ENCODE data around the gene WNT9A. TPM values are rescaled to one million over a fixed set of nuclear protein-coding genes. Genes with fewer than 3 reads are reported as not detected.

WNT9A gene
- total RNA-seq, 3 donors from 2014 or later (not counting 1 experiment from before 2014, with no cell fraction given), result not detected

GRCh38 chr1:227920896-227921295, 26.8 kb downstream of the WNT9A start:
- Mint-ChIP-seq H3K4me3 (no peak overlapping the region), H3K27me3 (ENCODE audit: low read depth in 2 of 2) (peaks cover 0 to 4% of the 10 kb centered on the region in 2 donors), H3K36me3 (no peaks in the 10 kb centered on the region), H3K9me3 (no peaks in the 10 kb centered on the region), H3K27ac (no peak overlapping the region), H3K4me1 (no peaks in the 10 kb centered on the region)
- ATAC-seq (no peak), DNase-seq (no peak)
- Histone ChIP-seq H3K27me3 (ENCODE audit: control insufficient read depth, insufficient read depth, low read length) (no peaks in the 10 kb centered on the region), H3K27ac (ENCODE audit: low read length) (no peak overlapping the region), H3K4me1 (ENCODE audit: control insufficient read depth, insufficient read depth, low read length) (no peaks in the 10 kb centered on the region), H3K4me3 (ENCODE audit: low read length) (no peak overlapping the region), H3K9me3 (ENCODE audit: control insufficient read depth, insufficient read depth, low read length) (no peaks in the 10 kb centered on the region), H3K36me3 (ENCODE audit: control insufficient read depth, insufficient read depth, low read length) (no peaks in the 10 kb centered on the region)
- no peak for TF ChIP-seq CTCF (IDR thresholded peaks at IDR 0.05)
- intact Hi-C loops (cut with micrococcal nuclease), result no loop called here
- 88% methylated on average over 8 of the region's 8 CpGs for WGBS (ENCODE audit: insufficient coverage)

DNA sequence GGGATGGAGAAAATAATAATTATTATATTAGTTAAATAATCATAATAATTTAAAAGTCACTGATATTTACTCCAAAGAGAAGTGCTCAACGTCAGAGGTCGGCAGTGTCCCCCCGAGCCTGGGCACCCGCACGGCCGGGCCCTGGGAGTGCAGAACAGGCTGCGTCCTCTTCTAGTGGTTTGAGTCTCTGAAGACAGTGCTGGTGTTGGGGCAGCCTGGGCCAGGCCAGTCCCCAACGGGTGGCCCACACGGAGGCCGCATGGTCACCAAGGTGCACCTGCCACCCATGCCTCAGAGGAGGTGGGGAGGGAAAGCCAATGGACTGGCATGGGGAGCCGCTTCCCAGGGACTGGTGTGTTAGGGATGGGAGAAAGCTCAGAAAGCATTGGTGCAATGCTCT, 27.3 kb downstream of the WNT9A start:
- H3K27ac Mint-ChIP-seq, result no peak overlapping the region
- H3K4me3 Mint-ChIP-seq, result no peak overlapping the region

DNA sequence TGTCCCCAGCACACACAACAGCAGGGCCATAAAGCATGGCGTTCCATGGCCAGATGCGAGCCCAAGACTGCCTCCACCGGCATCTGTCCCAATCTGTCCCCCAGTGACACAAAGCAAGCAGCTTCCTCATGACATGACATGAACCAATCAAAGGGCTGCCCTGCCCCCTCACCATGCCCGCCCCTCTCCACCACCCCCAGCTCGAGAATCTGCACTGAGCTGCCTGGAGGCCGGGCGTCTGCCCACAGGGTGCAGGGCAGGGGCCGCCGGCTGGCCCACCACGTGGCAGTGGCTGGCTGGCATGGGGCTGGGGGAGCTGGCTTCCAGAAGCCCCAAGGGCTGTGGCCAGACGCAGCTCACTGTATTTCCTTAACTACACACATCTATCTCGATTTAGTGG, 27.8 kb downstream of the WNT9A start:
- no peaks in the 10 kb centered on the region for H3K9me3 Mint-ChIP-seq
- no peak overlapping the region for H3K27ac Mint-ChIP-seq
- ATAC-seq (no peak), DNase-seq (no peak)
- intact Hi-C loops (cut with micrococcal nuclease), result no loop called here
- WGBS (ENCODE audit: insufficient coverage), result 57% methylated on average over 11 of the region's 12 CpGs
- no peak for TF ChIP-seq CTCF (IDR thresholded peaks at IDR 0.05)
- Histone ChIP-seq H3K4me3 (ENCODE audit: low read length) (no peak overlapping the region), H3K27me3 (ENCODE audit: control insufficient read depth, insufficient read depth, low read length) (no peaks in the 10 kb centered on the region), H3K36me3 (ENCODE audit: control insufficient read depth, insufficient read depth, low read length) (no peaks in the 10 kb centered on the region), H3K4me1 (ENCODE audit: control insufficient read depth, insufficient read depth, low read length) (no peaks in the 10 kb centered on the region), H3K27ac (ENCODE audit: low read length) (no peak overlapping the region), H3K9me3 (ENCODE audit: control insufficient read depth, insufficient read depth, low read length) (no peaks in the 10 kb centered on the region)
- H3K36me3 Mint-ChIP-seq, result no peaks in the 10 kb centered on the region
- no peak overlapping the region for H3K4me3 Mint-ChIP-seq
- H3K27me3 Mint-ChIP-seq (ENCODE audit: low read depth in 2 of 2), result peaks cover 0 to 4% of the 10 kb centered on the region in 2 donors
- no peaks in the 10 kb centered on the region for H3K4me1 Mint-ChIP-seq

More for the DNA sequence above, 27.3 kb downstream of the WNT9A start:
- Histone ChIP-seq H3K36me3 (ENCODE audit: control insufficient read depth, insufficient read depth, low read length) (no peaks in the 10 kb centered on the region), H3K4me1 (ENCODE audit: control insufficient read depth, insufficient read depth, low read length) (no peaks in the 10 kb centered on the region), H3K9me3 (ENCODE audit: control insufficient read depth, insufficient read depth, low read length) (no peaks in the 10 kb centered on the region), H3K27me3 (ENCODE audit: control insufficient read depth, insufficient read depth, low read length) (no peaks in the 10 kb centered on the region), H3K4me3 (ENCODE audit: low read length) (no peak overlapping the region), H3K27ac (ENCODE audit: low read length) (no peak overlapping the region)
- H3K9me3 Mint-ChIP-seq, result no peaks in the 10 kb centered on the region
- H3K36me3 Mint-ChIP-seq, result no peaks in the 10 kb centered on the region
- no peaks in the 10 kb centered on the region for H3K4me1 Mint-ChIP-seq
- intact Hi-C loops (cut with micrococcal nuclease), result no loop called here
- WGBS (ENCODE audit: insufficient coverage), result 95% methylated on average over 11 of the region's 11 CpGs
- no peak for TF ChIP-seq CTCF (IDR thresholded peaks at IDR 0.05)
- ATAC-seq (no peak), DNase-seq (no peak)
- H3K27me3 Mint-ChIP-seq (ENCODE audit: low read depth in 2 of 2), result peaks cover 0 to 4% of the 10 kb centered on the region in 2 donors

DNA sequence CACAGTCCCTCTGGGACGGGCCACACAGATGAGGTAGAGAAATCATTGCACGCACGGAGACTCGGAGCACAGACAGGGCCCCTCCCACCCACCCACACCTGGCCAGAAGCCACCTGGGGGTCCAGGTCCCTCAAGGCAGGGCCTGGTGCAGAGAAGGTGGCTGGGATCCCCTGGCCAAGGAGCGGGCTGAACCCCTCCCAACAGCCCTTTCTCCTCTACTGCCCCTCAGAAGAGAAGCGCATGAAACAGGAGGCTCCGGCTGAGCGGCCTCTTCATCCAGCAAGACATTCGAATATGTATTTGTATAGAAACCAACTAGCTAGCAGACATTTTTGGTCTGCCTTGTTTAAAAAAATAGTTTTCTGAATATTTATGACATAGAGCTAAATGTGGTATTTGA, 29.0 kb downstream of the WNT9A start:
- Histone ChIP-seq H3K4me3 (ENCODE audit: low read length) (no peak overlapping the region), H3K4me1 (ENCODE audit: control insufficient read depth, insufficient read depth, low read length) (no peaks in the 10 kb centered on the region), H3K36me3 (ENCODE audit: control insufficient read depth, insufficient read depth, low read length) (no peaks in the 10 kb centered on the region), H3K9me3 (ENCODE audit: control insufficient read depth, insufficient read depth, low read length) (no peaks in the 10 kb centered on the region), H3K27ac (ENCODE audit: low read length) (no peak overlapping the region), H3K27me3 (ENCODE audit: control insufficient read depth, insufficient read depth, low read length) (no peaks in the 10 kb centered on the region)
- ATAC-seq, result no peak
- Mint-ChIP-seq H3K4me3 (no peak overlapping the region), H3K36me3 (no peaks in the 10 kb centered on the region), H3K27ac (no peak overlapping the region), H3K4me1 (no peaks in the 10 kb centered on the region), H3K9me3 (no peaks in the 10 kb centered on the region), H3K27me3 (ENCODE audit: low read depth in 2 of 2) (peaks cover 0 to 4% of the 10 kb centered on the region in 2 donors)
- intact Hi-C loops (cut with micrococcal nuclease), result no loop called here
- TF ChIP-seq CTCF (IDR thresholded peaks at IDR 0.05), result no peak
- no peak for DNase-seq
- 98% methylated on average over 5 of the region's 9 CpGs for WGBS (ENCODE audit: insufficient coverage)

Measured in natural killer cell (primary cell).